GM23248 (cell line): ENCODE measurements around the gene PHOX2B. TPM values are rescaled to one million over a fixed set of nuclear protein-coding genes. Genes with fewer than 3 reads are reported as not detected.

Experiments used
- DNase-seq: peaks from one replicate; pipeline ENCODE4 v3.0.0-alpha.2; 2015
- H2AFZ ChIP-seq: fragments of 200-600 bp; sonication (generic); 2 replicates; pipeline ENCODE4 v1.6.1; 2016; ENCODE audit warnings: antibody characterized with exemption
- H3F3A ChIP-seq: fragments of 200-600 bp; sonication (generic); 2 replicates; pipeline ENCODE4 v1.6.1; 2016; ENCODE audit warnings: mild to moderate bottlenecking, antibody characterized with exemption, mixed run types; ENCODE audit not compliant: insufficient read depth
- H3K27ac ChIP-seq: fragments of 200-600 bp; sonication (generic); 2 replicates; pipeline ENCODE4 v1.5.1; 2016; ENCODE audit warnings: mild to moderate bottlenecking
- H3K27me3 ChIP-seq: fragments of 200-600 bp; sonication (generic); replicated peaks from 2 replicates; pipeline ENCODE4 v1.6.1; 2016; ENCODE audit warnings: mild to moderate bottlenecking; ENCODE audit not compliant: insufficient read depth
- H3K36me3 ChIP-seq: fragments of 200-600 bp; sonication (generic); 2 replicates; pipeline ENCODE4 v1.6.1; 2016; ENCODE audit warnings: low read depth, mild to moderate bottlenecking
- H3K4me1 ChIP-seq: fragments of 200-600 bp; sonication (generic); 2 replicates; pipeline ENCODE4 v1.6.1; 2016; ENCODE audit warnings: mild to moderate bottlenecking; ENCODE audit not compliant: insufficient read depth
- H3K4me2 ChIP-seq: fragments of 200-600 bp; sonication (generic); one replicate; pipeline ENCODE4 v1.6.1; 2016; ENCODE audit warnings: mild to moderate bottlenecking; ENCODE audit not compliant: unreplicated experiment
- H3K4me3 ChIP-seq: fragments of 200-600 bp; sonication (generic); 2 replicates; pipeline ENCODE4 v1.5.1; 2016; ENCODE audit warnings: mild to moderate bottlenecking
- H3K79me2 ChIP-seq: fragments of 200-600 bp; sonication (generic); 2 replicates; pipeline ENCODE4 v1.6.1; 2016; ENCODE audit warnings: mild to moderate bottlenecking; ENCODE audit not compliant: insufficient read depth
- H3K9ac ChIP-seq: fragments of 200-600 bp; sonication (generic); 2 replicates; pipeline ENCODE4 v1.6.1; 2016; ENCODE audit warnings: mild to moderate bottlenecking
- H3K9me2 ChIP-seq: fragments of 200-600 bp; sonication (generic); 2 replicates; pipeline ENCODE4 v1.6.1; 2016; ENCODE audit warnings: mixed run types, mild to moderate bottlenecking, moderate library complexity; ENCODE audit not compliant: insufficient read depth
- H3K9me3 ChIP-seq: fragments of 200-600 bp; sonication (generic); one replicate; pipeline ENCODE4 v1.6.1; 2017; ENCODE audit warnings: low read depth
- H4K20me1 ChIP-seq: fragments of 200-600 bp; sonication (generic); 2 replicates; pipeline ENCODE4 v1.6.0; 2016; ENCODE audit not compliant: insufficient read depth
- EZH2 ChIP-seq: fragments of 200-600 bp; sonication (generic); IDR thresholded peaks from 2 replicates; pipeline ENCODE4 v1.6.1; 2018; ENCODE audit warnings: antibody characterized with exemption, mild to moderate bottlenecking; ENCODE audit not compliant: insufficient read depth, poor library complexity, severe bottlenecking
- EZH2phosphoT487 ChIP-seq: fragments of 200-600 bp; sonication (generic); IDR thresholded peaks from 2 replicates; pipeline ENCODE4 v1.6.1; 2018; ENCODE audit warnings: antibody characterized with exemption, moderate library complexity, mild to moderate bottlenecking, low read depth; ENCODE audit not compliant: insufficient read depth
- WGBS, 2 experiments: methylation state at CpG; one replicate each; pipeline ENCODE4 v1.1.6; 2015 to 2017; ENCODE audit warnings: low lambda C conversion rate in 2 of 2, low coverage in 1 of 2; ENCODE audit errors: missing lambda C conversion rate in 2 of 2; 5-methylcytosine and 5-hydroxymethylcytosine counted together
- in situ Hi-C: fragments of 300-500 bp; cut with MboI; formaldehyde crosslinking; loops from 2 replicates; pipeline ENCODE4 v1.15.0; 2020
- polyA plus RNA-seq: library from polyadenylated mRNA; unstranded; fragments of >200 nt; fragmentation: Nextera tagmentation; extraction: Ambion mirVana; gene quantifications from 2 replicates; pipeline ENCODE4 v1.2.1, GENCODE V29; 2016
- total RNA-seq: library from RNA; depleted of rRNA; stranded (reverse); fragments of >200 nt; shearing (Covaris generic); gene quantifications from 2 replicates; pipeline ENCODE4 v1.2.3, GENCODE V29; 2014

The PHOX2B gene
- total and polyA plus RNA-seq, 2 experiments from 2014 or later: not detected

DNA sequence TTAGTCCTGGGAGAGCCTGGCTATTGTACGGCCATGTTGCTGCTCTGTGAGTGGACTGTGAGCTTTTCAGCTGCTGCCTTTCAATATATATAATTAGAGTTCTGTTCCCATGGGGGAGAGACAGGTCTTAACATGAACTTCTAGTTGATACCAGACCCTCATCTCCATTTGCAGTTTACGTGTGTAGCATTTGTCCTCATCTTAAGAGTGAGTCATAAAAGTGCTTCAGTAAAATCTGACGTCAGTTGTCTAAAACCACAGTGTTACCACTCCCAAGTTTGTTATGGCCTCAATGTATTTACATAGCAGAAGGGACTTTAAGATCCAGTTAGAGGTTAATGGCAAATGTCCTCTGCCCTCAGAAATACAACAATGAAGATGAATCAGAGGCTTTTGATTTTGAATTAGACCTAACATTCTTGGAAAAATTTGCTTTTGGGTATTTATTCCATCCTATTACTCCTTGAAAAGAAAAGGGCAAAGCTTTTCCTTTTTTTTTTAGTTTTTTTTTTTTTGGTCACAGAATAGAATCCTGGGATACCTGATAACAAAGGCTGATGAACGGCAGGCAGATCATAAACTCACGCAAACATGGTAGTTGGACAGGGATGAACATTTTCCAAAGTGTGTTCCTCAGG lies 38.6 kb downstream of the PHOX2B start:
- Histone ChIP-seq H3K9ac (no peak overlapping the region), H3K27ac (no peak overlapping the region)
- in situ Hi-C loops: no loop called here

DNA sequence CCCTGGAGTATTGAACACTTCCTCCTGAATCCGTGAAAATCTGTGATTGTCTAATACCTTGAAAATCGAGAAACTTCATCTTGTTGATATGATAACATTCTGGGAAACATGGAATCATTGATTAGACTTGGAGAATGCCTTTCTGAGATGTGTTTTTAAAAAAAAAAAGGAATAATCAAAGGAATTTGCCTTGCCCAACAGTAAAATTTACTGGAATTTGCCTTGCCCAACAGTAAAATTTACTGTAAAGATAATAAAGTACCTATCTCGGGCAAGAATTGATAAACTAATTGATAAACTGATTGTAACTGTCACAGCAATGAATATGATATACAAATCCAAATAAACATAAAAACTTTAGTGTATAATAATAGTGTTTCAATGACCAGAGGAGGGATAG lies 44.7 kb downstream of the PHOX2B start:
- no peak for TF ChIP-seq EZH2phosphoT487
- TF ChIP-seq EZH2: no peak

More for the DNA sequence above, 38.6 kb downstream of the PHOX2B start:
- Histone ChIP-seq H4K20me1 (no peaks in the 10 kb centered on the region), H2AFZ (no peak overlapping the region), H3K27me3 (0 out of 2 replicates have a peak, but pooled peaks cover 2% of the 10 kb centered on the region), H3K4me1 (no peaks in the 10 kb centered on the region), H3K9me2 (no peaks in the 10 kb centered on the region), H3K4me2 (no peak overlapping the region), H3F3A (no peaks in the 10 kb centered on the region), H3K9me3 (no peaks in the 10 kb centered on the region), H3K4me3 (no peak overlapping the region), H3K79me2 (no peaks in the 10 kb centered on the region), H3K36me3 (no peaks in the 10 kb centered on the region)
- 52 to 54% methylated on average over 5 of the region's 5 CpGs for WGBS, 2 experiments
- peak; percentile 57 for DNase-seq
- no peak for TF ChIP-seq EZH2
- TF ChIP-seq EZH2phosphoT487: no peak

GRCh38 chr4:41702770-41703169 lies 45.8 kb downstream of the PHOX2B start:
- WGBS, 2 experiments: 42 to 48% methylated on average over 4 of the region's 4 CpGs
- Histone ChIP-seq H3K36me3 (no peaks in the 10 kb centered on the region), H3K79me2 (no peaks in the 10 kb centered on the region), H3K9ac (no peak overlapping the region), H3K9me3 (no peaks in the 10 kb centered on the region), H3F3A (no peaks in the 10 kb centered on the region), H3K9me2 (no peaks in the 10 kb centered on the region), H3K27ac (no peak overlapping the region), H4K20me1 (no peaks in the 10 kb centered on the region), H2AFZ (no peak overlapping the region), H3K4me3 (no peak overlapping the region), H3K27me3 (0 out of 2 replicates have a peak, but pooled peaks cover 2% of the 10 kb centered on the region), H3K4me1 (no peaks in the 10 kb centered on the region), H3K4me2 (no peak overlapping the region)
- no peak for TF ChIP-seq EZH2
- TF ChIP-seq EZH2phosphoT487: no peak
- in situ Hi-C loops: no loop called here
- DNase-seq: no peak

More for the DNA sequence above, 44.7 kb downstream of the PHOX2B start:
- no peak for DNase-seq
- Histone ChIP-seq H3K27me3 (0 out of 2 replicates have a peak, but pooled peaks cover 2% of the 10 kb centered on the region), H3K4me2 (no peak overlapping the region), H3K9ac (no peak overlapping the region), H4K20me1 (no peaks in the 10 kb centered on the region), H3K4me3 (no peak overlapping the region), H2AFZ (no peak overlapping the region), H3K27ac (no peak overlapping the region), H3K36me3 (no peaks in the 10 kb centered on the region), H3K9me3 (no peaks in the 10 kb centered on the region), H3K4me1 (no peaks in the 10 kb centered on the region), H3K79me2 (no peaks in the 10 kb centered on the region), H3K9me2 (no peaks in the 10 kb centered on the region), H3F3A (no peaks in the 10 kb centered on the region)
- 30 to 39% methylated on average over 3 of the region's 3 CpGs for WGBS, 2 experiments
- in situ Hi-C loops: no loop called here

GRCh38 chr4:41701983-41702382 lies 46.5 kb downstream of the PHOX2B start:
- Histone ChIP-seq H3K27me3 (0 out of 2 replicates have a peak, but pooled peaks cover 2% of the 10 kb centered on the region), H3K36me3 (no peaks in the 10 kb centered on the region), H3K4me3 (no peak overlapping the region), H2AFZ (no peak overlapping the region), H4K20me1 (no peaks in the 10 kb centered on the region), H3F3A (no peaks in the 10 kb centered on the region), H3K79me2 (no peaks in the 10 kb centered on the region), H3K9ac (no peak overlapping the region), H3K27ac (no peak overlapping the region), H3K4me2 (no peak overlapping the region), H3K9me2 (no peaks in the 10 kb centered on the region), H3K9me3 (no peaks in the 10 kb centered on the region), H3K4me1 (no peaks in the 10 kb centered on the region)
- TF ChIP-seq EZH2phosphoT487: no peak
- no peak for TF ChIP-seq EZH2
- DNase-seq: no peak
- 73 to 76% methylated on average over 3 of the region's 3 CpGs for WGBS, 2 experiments
- in situ Hi-C loops: no loop called here
